ENCODE results near the gene NCOA1.
"Not testable (repeated sequence)": the region's sequence is repeated elsewhere in the genome, so short reads cannot be mapped to it uniquely, and the experiment has no call there.

NCOA1 gene

DNA sequence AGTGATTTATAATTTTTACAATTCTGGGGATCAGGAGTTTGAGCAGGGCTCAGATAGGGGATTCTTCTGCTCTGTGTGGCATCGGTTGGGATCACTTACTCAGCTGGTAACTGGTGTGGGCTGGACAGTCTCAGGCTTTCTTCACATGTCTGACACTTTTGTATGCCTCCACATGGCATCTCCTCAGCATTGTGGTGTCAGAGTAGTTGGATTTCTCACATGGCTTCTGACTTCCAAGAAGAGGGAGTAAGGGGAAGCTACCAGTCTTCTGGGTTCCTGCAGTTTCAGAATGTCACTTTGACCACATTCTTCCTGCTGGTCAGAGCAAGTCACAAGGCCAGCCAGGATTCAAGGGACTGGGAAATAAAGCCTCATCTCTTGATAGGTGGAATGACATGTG, 55.6 kb downstream of the NCOA1 start:
- no peak for TF ChIP-seq GATA1 (IDR thresholded peaks at IDR 0.05; ENCODE audit: low read depth, low read length)
- TF ChIP-seq POLR2A (IDR thresholded peaks at IDR 0.05; ENCODE audit: low read length), result no peak
- DNase-seq, result no peak

- DNase-seq, result no peak
- TF ChIP-seq GATA1 (IDR thresholded peaks at IDR 0.05; ENCODE audit: low read depth, low read length) (no peak), POLR2A (IDR thresholded peaks at IDR 0.05; ENCODE audit: low read length) (no peak)
Observed at GRCh38 chr2:24548058-24548457, 57.0 kb downstream of the NCOA1 start.

DNA sequence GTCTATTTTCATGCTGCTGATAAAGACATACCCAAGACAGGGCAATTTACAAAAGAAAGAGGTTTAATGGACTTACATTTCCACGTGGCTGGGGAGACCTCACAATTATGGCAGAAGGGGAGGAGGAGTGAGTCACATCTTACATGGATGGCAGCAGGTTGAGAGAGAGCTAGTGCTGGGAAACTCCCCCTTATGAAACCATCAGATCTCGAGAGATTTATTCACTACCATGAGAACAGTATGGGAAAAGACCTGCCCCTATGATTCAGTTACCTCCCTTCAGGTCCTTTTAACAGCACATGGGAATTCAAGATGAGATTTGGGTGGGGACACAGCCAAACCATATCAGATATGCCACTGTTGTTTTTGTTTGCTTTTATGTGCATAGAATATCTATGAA, 59.2 kb downstream of the NCOA1 start:
- DNase-seq, result peak in 1 of 2 experiments; percentile 14

GRCh38 chr2:24551016-24551415, 60.0 kb downstream of the NCOA1 start:
- DNase-seq, result no peak
- no peak for TF ChIP-seq GATA1 (IDR thresholded peaks at IDR 0.05; ENCODE audit: low read depth, low read length)
- no peak for TF ChIP-seq POLR2A (IDR thresholded peaks at IDR 0.05; ENCODE audit: low read length)

GRCh38 chr2:24552836-24553235, 61.8 kb downstream of the NCOA1 start:
- TF ChIP-seq GATA1 (IDR thresholded peaks at IDR 0.05; ENCODE audit: low read depth, low read length) (no peak), POLR2A (IDR thresholded peaks at IDR 0.05; ENCODE audit: low read length) (no peak)
- no peak for DNase-seq

DNA sequence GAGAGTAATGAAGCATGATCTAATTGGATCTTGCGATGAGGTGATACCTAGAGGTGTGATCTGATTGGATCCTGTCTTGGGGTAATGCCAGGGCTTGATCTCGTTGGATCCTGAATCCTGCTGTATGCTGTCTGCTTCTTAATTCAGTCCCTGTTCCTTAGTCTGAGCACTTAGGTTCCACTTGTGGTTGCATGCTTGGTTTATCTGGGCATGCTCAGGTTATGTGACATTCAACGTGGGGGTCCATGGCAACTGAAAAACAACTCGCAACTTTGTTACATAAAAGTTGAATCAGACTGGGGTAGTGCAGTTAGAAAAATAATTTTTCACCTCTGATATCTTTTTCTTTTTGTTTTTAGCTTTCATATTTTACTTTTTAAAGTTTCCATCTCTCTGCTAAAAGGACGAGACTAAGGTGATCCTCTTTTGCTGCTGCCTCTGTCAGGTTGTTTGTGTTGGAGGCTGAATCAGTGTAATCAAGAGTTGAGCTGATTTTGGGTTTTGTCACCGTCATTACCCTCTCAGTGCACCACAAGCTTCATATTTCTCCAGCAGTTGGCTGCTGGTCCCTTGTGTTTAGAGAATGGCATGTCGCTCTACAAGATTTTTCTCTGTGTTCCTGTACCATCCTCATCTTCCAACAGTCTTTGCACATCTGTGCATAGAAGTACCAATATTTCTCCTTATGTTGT, 67.9 kb downstream of the NCOA1 start:
- TF ChIP-seq POLR2A (IDR thresholded peaks at IDR 0.05; ENCODE audit: low read length) (no peak), GATA1 (IDR thresholded peaks at IDR 0.05; ENCODE audit: low read depth, low read length) (no peak)
- no peak for DNase-seq

DNA sequence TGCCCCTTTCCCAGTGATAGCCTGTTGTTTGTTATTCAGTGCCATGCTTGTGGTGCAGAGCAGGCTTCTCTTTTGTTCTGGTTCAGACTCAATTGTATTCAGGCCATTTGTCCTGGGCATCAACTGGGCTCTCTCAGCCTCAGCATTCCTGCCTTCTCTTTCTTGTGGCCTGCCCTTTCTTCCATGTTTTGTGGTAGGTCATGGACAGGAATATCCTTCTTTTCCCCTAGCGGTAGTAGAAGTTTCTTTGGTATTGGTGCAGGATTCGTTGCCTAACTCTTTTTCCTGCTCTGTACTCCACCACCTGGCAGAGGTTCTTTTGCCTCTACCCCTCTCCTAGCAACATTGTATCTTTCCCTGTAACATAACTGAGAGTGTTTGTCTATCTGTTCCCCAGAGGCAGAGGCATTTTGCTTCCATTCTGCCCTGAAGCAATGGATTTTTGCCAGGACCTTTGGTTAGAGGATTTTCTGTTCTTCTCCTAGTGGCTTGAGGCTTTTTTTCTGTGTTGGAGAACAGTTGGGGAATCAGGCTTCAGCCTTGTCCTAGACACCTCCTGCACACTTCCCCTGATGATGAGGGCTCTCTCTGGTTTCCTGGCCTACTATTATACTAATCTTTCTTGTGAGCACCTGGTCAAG, 68.5 kb downstream of the NCOA1 start:
- DNase-seq, result no peak

DNA sequence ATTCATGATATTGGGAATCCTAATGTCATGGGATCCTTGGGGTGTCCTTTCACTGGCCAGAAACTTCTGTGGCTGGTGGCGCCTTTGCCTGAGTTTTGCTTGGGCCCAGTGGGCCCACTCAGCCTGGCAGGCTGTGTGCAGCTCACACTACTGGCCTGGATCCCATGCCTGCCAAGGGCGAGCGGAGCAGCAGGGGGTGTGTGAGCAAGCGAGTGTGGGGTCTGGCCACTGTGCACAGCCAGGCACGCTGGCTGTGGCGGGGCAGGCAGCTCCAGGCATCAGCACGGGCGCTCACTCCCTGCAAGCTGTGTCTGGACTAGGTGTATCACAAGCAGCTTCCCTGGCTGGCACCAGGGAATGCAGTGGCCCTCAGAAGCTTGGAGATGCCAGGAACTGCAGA, 74.5 kb downstream of the NCOA1 start:
- DNase-seq, result no peak
- TF ChIP-seq GATA1 (IDR thresholded peaks at IDR 0.05; ENCODE audit: low read depth, low read length), result no peak
- TF ChIP-seq POLR2A (IDR thresholded peaks at IDR 0.05; ENCODE audit: low read length), result no peak

More for the DNA sequence above, 68.5 kb downstream of the NCOA1 start:
- no peak for TF ChIP-seq GATA1 (IDR thresholded peaks at IDR 0.05; ENCODE audit: low read depth, low read length)

DNA sequence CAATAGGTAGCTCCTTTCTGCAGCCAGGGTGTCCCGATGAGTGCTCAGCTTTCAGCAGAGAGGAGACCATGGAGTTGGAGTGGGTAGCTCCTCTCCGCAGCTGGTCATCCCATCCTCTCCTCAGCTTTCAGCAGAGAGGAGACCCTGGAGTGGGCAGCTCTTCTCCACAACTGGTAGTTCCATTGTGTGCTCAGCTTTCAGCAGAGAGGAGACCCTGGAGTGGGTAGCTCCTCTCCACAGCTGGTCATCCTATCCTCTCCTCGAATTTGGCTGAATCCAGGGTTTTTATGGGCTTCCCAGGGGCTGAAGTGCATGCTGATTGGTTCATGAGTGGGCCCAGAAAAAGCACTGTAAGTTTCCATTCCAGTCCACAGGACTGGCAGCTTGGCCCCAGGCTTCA, 75.2 kb downstream of the NCOA1 start:
- DNase-seq, result peak; percentile 47 to 69
- TF ChIP-seq GATA1 (IDR thresholded peaks at IDR 0.05; ENCODE audit: low read depth, low read length), result no peak
- TF ChIP-seq POLR2A (IDR thresholded peaks at IDR 0.05; ENCODE audit: low read length), result no peak

- no peak for DNase-seq
- TF ChIP-seq GATA1 (IDR thresholded peaks at IDR 0.05; ENCODE audit: low read depth, low read length), result no peak
- TF ChIP-seq POLR2A (IDR thresholded peaks at IDR 0.05; ENCODE audit: low read length), result no peak
Observed at GRCh38 chr2:24566630-24567029, 75.6 kb downstream of the NCOA1 start.

- no peak for DNase-seq
- TF ChIP-seq GATA1 (IDR thresholded peaks at IDR 0.05; ENCODE audit: low read depth, low read length) (no peak), POLR2A (IDR thresholded peaks at IDR 0.05; ENCODE audit: low read length) (no peak)
Observed at GRCh38 chr2:24568551-24568950, 77.5 kb downstream of the NCOA1 start.

DNA sequence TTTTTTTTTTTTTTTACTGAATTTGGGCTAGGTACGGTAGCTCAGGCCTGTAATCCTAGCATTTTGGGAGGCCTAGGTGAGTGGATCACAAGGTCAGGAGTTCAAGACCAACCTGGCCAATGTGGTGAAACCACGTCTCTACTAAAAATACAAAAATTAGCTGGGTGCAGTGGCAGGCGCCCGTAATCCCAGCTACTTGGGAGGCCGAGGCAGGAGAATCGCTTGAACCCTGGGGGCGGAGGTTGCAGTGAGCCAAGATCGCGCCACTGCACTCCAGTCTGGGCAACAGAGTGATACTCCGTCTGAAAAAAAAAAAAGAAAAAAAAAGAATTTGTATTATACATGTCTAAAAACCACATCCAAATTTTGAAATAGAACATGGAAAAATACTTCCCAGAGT, 78.5 kb downstream of the NCOA1 start:
- not testable (repeated sequence) for DNase-seq

- TF ChIP-seq POLR2A (IDR thresholded peaks at IDR 0.05; ENCODE audit: low read length) (no peak), GATA1 (IDR thresholded peaks at IDR 0.05; ENCODE audit: low read depth, low read length) (no peak)
- no peak for DNase-seq
Observed at GRCh38 chr2:24570225-24570624, 79.2 kb downstream of the NCOA1 start.

- peak; percentile 14 to 15 for DNase-seq
- no peak for TF ChIP-seq POLR2A (IDR thresholded peaks at IDR 0.05; ENCODE audit: low read length)
- TF ChIP-seq GATA1 (IDR thresholded peaks at IDR 0.05; ENCODE audit: low read depth, low read length), result no peak
Observed at GRCh38 chr2:24571828-24572442, 80.9 kb downstream of the NCOA1 start.

DNA sequence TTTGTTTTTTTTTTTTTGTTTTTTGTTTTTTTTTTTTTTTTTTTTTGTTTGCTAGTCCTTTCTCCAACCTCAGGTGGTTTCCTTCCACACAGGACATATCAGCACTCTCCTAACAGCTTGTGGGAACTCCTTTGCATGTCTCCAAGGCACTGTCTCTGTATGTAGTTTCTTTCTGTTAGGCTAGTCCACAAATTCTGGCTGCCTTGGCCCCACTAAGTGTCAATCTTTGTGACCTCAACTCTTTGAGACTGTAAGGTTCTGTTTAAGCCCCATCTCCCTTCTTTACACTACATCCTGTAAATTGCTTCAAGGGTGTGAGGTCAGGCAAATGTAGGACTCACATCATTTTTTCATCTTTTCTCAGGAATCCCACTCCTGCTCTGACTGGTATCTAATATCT, 85.1 kb downstream of the NCOA1 start:
- TF ChIP-seq GATA1 (IDR thresholded peaks at IDR 0.05; ENCODE audit: low read depth, low read length) (no peak), POLR2A (IDR thresholded peaks at IDR 0.05; ENCODE audit: low read length) (no peak)
- no peak for DNase-seq
